A549 treated with GW870086 at 1 μM for 4 hours (cell line): ENCODE data around the gene TRAPPC8. TPM values are rescaled to one million over a fixed set of nuclear protein-coding genes. Genes with fewer than 3 reads are reported as not detected.

Source experiments
- total RNA-seq: library from RNA; stranded (reverse); fragments of 200-300 nt; extraction: Qiagen RNA extraction; gene quantifications from 5 replicates; pipeline ENCODE4 v1.2.3, GENCODE V29; 2022; ENCODE audit warnings: low read depth

The TRAPPC8 gene, protein sequence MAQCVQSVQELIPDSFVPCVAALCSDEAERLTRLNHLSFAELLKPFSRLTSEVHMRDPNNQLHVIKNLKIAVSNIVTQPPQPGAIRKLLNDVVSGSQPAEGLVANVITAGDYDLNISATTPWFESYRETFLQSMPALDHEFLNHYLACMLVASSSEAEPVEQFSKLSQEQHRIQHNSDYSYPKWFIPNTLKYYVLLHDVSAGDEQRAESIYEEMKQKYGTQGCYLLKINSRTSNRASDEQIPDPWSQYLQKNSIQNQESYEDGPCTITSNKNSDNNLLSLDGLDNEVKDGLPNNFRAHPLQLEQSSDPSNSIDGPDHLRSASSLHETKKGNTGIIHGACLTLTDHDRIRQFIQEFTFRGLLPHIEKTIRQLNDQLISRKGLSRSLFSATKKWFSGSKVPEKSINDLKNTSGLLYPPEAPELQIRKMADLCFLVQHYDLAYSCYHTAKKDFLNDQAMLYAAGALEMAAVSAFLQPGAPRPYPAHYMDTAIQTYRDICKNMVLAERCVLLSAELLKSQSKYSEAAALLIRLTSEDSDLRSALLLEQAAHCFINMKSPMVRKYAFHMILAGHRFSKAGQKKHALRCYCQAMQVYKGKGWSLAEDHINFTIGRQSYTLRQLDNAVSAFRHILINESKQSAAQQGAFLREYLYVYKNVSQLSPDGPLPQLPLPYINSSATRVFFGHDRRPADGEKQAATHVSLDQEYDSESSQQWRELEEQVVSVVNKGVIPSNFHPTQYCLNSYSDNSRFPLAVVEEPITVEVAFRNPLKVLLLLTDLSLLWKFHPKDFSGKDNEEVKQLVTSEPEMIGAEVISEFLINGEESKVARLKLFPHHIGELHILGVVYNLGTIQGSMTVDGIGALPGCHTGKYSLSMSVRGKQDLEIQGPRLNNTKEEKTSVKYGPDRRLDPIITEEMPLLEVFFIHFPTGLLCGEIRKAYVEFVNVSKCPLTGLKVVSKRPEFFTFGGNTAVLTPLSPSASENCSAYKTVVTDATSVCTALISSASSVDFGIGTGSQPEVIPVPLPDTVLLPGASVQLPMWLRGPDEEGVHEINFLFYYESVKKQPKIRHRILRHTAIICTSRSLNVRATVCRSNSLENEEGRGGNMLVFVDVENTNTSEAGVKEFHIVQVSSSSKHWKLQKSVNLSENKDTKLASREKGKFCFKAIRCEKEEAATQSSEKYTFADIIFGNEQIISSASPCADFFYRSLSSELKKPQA (N-terminal part only)
- total RNA-seq, result 9.6 to 15.0 TPM (median 13.6 TPM) in 5 replicates

DNA sequence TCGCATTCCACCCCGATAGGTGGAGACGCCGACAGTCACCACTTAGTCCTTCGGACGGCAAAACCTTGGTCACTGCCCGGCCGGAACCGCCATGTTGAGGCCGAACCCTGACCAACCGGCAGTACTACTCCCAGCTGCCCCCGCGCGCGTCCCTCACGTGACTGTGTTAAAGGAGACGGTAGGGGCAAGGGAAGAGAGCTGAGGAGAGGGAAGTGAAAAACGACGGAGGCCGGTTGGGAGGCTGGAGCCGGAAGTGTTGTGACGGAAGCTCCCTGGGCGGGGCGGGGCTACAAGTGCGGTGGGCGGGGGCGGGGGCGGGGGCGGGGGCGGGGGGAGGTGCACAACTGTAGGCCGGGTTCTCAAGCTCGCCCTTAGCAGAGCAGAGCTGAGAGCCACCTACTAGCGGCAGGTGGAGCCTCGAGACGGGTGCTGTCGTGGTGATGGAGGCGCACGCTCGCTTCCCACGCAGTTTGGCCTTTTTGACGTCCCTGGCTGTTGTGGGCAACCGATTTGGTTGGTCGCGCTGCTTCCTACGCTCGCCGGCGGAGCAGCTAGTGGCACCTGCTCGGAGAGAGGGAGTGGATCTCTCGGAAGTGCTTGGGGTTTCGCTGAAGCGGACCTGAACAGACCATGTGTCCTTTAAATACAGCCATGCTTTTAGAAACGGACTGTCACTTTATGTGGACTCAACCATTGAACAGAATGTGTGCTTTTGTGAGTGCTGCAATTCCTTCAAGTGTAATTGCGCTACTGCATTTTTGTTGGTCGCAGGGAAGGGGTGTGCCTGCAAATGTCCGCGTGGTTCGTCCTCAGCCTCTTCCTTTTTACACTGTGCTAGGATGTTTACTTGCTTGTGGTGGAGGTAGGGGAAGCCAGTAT lies at the start of gene TRAPPC8:
Gene TRAPPC8 (minus strand): TSS at position 130 of the 879 bp plus-strand sequence. CDS start 364 bp downstream, outside the sequence.

Other genes with a start within 250 kb of the TRAPPC8 start
- not detected in 5 replicates for gene SLC25A52, start 182.2 kb downstream of the TRAPPC8 start, total RNA-seq
- gene RNF125, start 75.7 kb upstream of the TRAPPC8 start, total RNA-seq, result 0.19 to 0.42 TPM (median 0.31 TPM) in 5 replicates
- 9.6 to 13.7 TPM (median 12.9 TPM) in 5 replicates for gene RNF138, start 148.7 kb upstream of the TRAPPC8 start, total RNA-seq
- gene MEP1B, start 246.9 kb upstream of the TRAPPC8 start, total RNA-seq, result 0.05 TPM in 1 of 5 replicates, not detected in the others